HepG2 (cell line): ENCODE measurements around the gene CHN1. TPM values are rescaled to one million over a fixed set of nuclear protein-coding genes. Genes with fewer than 3 reads are reported as not detected.

Experiments
- CCAR2 ChIP-seq: fragments of 200-400 bp; formaldehyde crosslinking; optimal IDR thresholded peaks from 2 replicates; pipeline ENCODE3; 2018; ENCODE audit warnings: low read depth, mild to moderate bottlenecking, low read length, moderate library complexity
- FOSL1 ChIP-seq: sonication (generic); formaldehyde crosslinking; IDR thresholded peaks from 2 replicates; pipeline ENCODE4 v1.9.0; 2021; ENCODE audit warnings: missing genetic modification reagents, borderline replicate concordance
- GABPB1 ChIP-seq: IDR thresholded peaks from 2 replicates; pipeline ENCODE4 v1.6.1; 2016; ENCODE audit warnings: mild to moderate bottlenecking, missing genetic modification reagents, moderate library complexity, missing compliant biosample characterization
- HOMEZ ChIP-seq: IDR thresholded peaks from 2 replicates; pipeline ENCODE4 v1.6.1; 2016; ENCODE audit warnings: low read depth
- MAZ ChIP-seq, 2 experiments: sonication (generic) in 1 of 2; formaldehyde crosslinking in 1 of 2; IDR thresholded peaks; 2 replicates each; pipeline versions ENCODE4 v1.5.0 to v1.6.1; 2012 to 2020; ENCODE audit warnings: low read depth in 2 of 2, mild to moderate bottlenecking in 2 of 2, borderline replicate concordance in 1 of 2, improper control_type of control experiment in 1 of 2, low read length in 1 of 2, missing genetic modification reagents in 1 of 2, moderate library complexity in 1 of 2
- PLSCR1 ChIP-seq: sonication (generic); formaldehyde crosslinking; IDR thresholded peaks from 2 replicates; pipeline ENCODE4 v1.5.0; 2020; ENCODE audit warnings: missing genetic modification reagents, mild to moderate bottlenecking, borderline replicate concordance
- RAD51 ChIP-seq: fragments of 450-650 bp; IDR thresholded peaks from 2 replicates; pipeline ENCODE4 v1.6.1; 2016; ENCODE audit warnings: borderline replicate concordance
- RARA ChIP-seq: IDR thresholded peaks from 2 replicates; pipeline ENCODE4 v1.6.1; 2016; ENCODE audit warnings: missing genetic modification reagents, missing compliant biosample characterization
- SALL1 ChIP-seq: sonication (generic); formaldehyde crosslinking; IDR thresholded peaks from 2 replicates; pipeline ENCODE4 v1.8.0; 2022; ENCODE audit warnings: mild to moderate bottlenecking, missing genetic modification reagents
- SRSF9 ChIP-seq: fragments of 200-400 bp; formaldehyde crosslinking; IDR thresholded peaks from 2 replicates; pipeline ENCODE4 v1.6.1; 2018; ENCODE audit warnings: borderline replicate concordance, mild to moderate bottlenecking, low read depth, low read length; ENCODE audit not compliant: insufficient read depth, poor library complexity, severe bottlenecking
- TFDP1 ChIP-seq: IDR thresholded peaks from 2 replicates; pipeline ENCODE4 v1.6.1; 2016; ENCODE audit warnings: missing compliant biosample characterization, missing genetic modification reagents, borderline replicate concordance
- ZBTB49 ChIP-seq: sonication (generic); formaldehyde crosslinking; IDR thresholded peaks from 2 replicates; pipeline ENCODE4 v1.4.0; 2020; ENCODE audit warnings: missing genetic modification reagents, borderline replicate concordance
- ZBTB8A ChIP-seq: sonication (generic); formaldehyde crosslinking; IDR thresholded peaks from 2 replicates; pipeline ENCODE4 v1.4.0; 2020; ENCODE audit warnings: mild to moderate bottlenecking, low read depth, missing genetic modification reagents, borderline replicate concordance
- ZFP41 ChIP-seq: sonication (generic); formaldehyde crosslinking; IDR thresholded peaks from 2 replicates; pipeline ENCODE4 v1.4.0; 2020; ENCODE audit warnings: mild to moderate bottlenecking, missing genetic modification reagents, borderline replicate concordance
- ZFP82 ChIP-seq: sonication (generic); formaldehyde crosslinking; IDR thresholded peaks from 2 replicates; pipeline ENCODE4 v1.5.1; 2020; ENCODE audit warnings: mild to moderate bottlenecking, missing genetic modification reagents, borderline replicate concordance
- ZKSCAN1 ChIP-seq: fragments of 150-350 bp; IDR thresholded peaks from 2 replicates; pipeline ENCODE4 v1.6.1; 2014; ENCODE audit warnings: low read length
- ZNF10 ChIP-seq: sonication (generic); formaldehyde crosslinking; IDR thresholded peaks from 2 replicates; pipeline ENCODE4 v1.4.0; 2020; ENCODE audit warnings: mild to moderate bottlenecking, low read depth, missing genetic modification reagents, borderline replicate concordance
- ZNF136 ChIP-seq: sonication (generic); formaldehyde crosslinking; IDR thresholded peaks from 2 replicates; pipeline ENCODE4 v1.8.1; 2022; ENCODE audit warnings: low read depth, mild to moderate bottlenecking, moderate library complexity, missing genetic modification reagents
- ZNF326 ChIP-seq: sonication (generic); formaldehyde crosslinking; IDR thresholded peaks from 2 replicates; pipeline ENCODE4 v1.4.0; 2020; ENCODE audit warnings: missing genetic modification reagents, borderline replicate concordance
- ZNF383 ChIP-seq: sonication (generic); formaldehyde crosslinking; IDR thresholded peaks from 2 replicates; pipeline ENCODE4 v1.4.0; 2020; ENCODE audit warnings: missing genetic modification reagents, mild to moderate bottlenecking, borderline replicate concordance
- ZNF709 ChIP-seq: sonication (generic); formaldehyde crosslinking; IDR thresholded peaks from 2 replicates; pipeline ENCODE4 v1.5.0; 2020; ENCODE audit warnings: mild to moderate bottlenecking, missing genetic modification reagents
- ZNF770 ChIP-seq: sonication (generic); formaldehyde crosslinking; IDR thresholded peaks from 2 replicates; pipeline ENCODE4 v1.5.0; 2020; ENCODE audit warnings: mild to moderate bottlenecking, missing genetic modification reagents
- polyA plus RNA-seq, 8 experiments: library from polyadenylated mRNA; depleted of rRNA in 3 of 8; stranded (reverse) in 7 of 8; unstranded in 1 of 8; fragments of >200 nt; fragmentation: Illumina TruSeq in 4 of 8; extraction: Trizol in 4 of 8; gene quantifications; 2 replicates each; pipeline versions ENCODE4 v1.2.1 to v1.2.3, GENCODE V29; 2011 to 2016; ENCODE audit warnings: low read depth in 4 of 8, missing spikeins in 1 of 8, mixed read lengths in 1 of 8; ENCODE audit not compliant: insufficient read depth in 1 of 8
- total RNA-seq, 5 experiments: library from RNA; depleted of rRNA; stranded (reverse); fragments of >200 nt; fragmentation: Illumina TruSeq; extraction: Trizol; gene quantifications; 2 replicates each; pipeline ENCODE4 v1.2.3, GENCODE V29; 2016; ENCODE audit warnings: low read depth in 1 of 5

The CHN1 gene
- total and polyA plus RNA-seq, 2 of the 13 experiments (the other 11 are each of a cell fraction or from before 2014, with no cell fraction given), result 2.8 to 3.5 TPM

- TF ChIP-seq TFDP1 (no peak), CCAR2 (no peak), ZNF10 (CRISPR knock-in tag) (no peak), ZKSCAN1 (no peak), ZNF709 (CRISPR knock-in tag) (no peak), ZNF136 (no peak), ZFP82 (CRISPR knock-in tag) (no peak), MAZ (IDR thresholded peaks at IDR 0.05; ENCODE audit: borderline replicate concordance, low read depth, low read length) (no peak), MAZ (CRISPR knock-in tag; IDR thresholded peaks at IDR 0.05; ENCODE audit: low read depth) (no peak), ZNF383 (0 out of 2 replicates have a peak, but pooled peaks have one; percentile 72), PLSCR1 (CRISPR knock-in tag) (no peak), GABPB1 (no peak), ZNF326 (CRISPR knock-in tag) (no peak), ZBTB8A (CRISPR knock-in tag) (no peak), RAD51 (no peak), SALL1 (no peak), ZBTB49 (CRISPR knock-in tag) (no peak), HOMEZ (CRISPR knock-in tag) (peak; percentile 57; the same call in 1 of the 2 replicates), FOSL1 (CRISPR knock-in tag) (no peak), RARA (CRISPR knock-in tag) (peak; percentile 34; the same call in 1 of the 2 replicates), SRSF9 (no peak), ZNF770 (CRISPR knock-in tag) (no peak), ZFP41 (CRISPR knock-in tag) (no peak)
Measured at GRCh38 chr2:175036582-175037018, 31.4 kb upstream of the CHN1 start (continued).
